Endometrial microvascular endothelial cells (primary cell): ENCODE data around the gene CBL. TPM values are rescaled to one million over a fixed set of nuclear protein-coding genes. Genes with fewer than 3 reads are reported as not detected.
"Not testable (repeated sequence)": the region's sequence is repeated elsewhere in the genome, so short reads cannot be mapped to it uniquely, and the experiment has no call there.

Experiments
- in situ Hi-C: cut with HindIII; loops from 2 replicates; pipeline ENCODE4 v1.10.0; 2017; ENCODE audit warnings: low sequenced_read_pairs, low pct_unique_long_range_greater_than_20kb; ENCODE audit errors: inconsistent ontology term
- total RNA-seq: library from RNA; depleted of rRNA; stranded (reverse); fragments of >200 nt; gene quantifications from one replicate; pipeline ENCODE4 v1.2.3, GENCODE V29; 2015; ENCODE audit errors: inconsistent ontology term

CBL gene
- total RNA-seq, 1 donor from 2014 or later: 20.4 TPM

- in situ Hi-C loops: no loop called here
Measured at GRCh38 chr11:119180729-119181676, 25.1 kb upstream of the CBL start.

DNA sequence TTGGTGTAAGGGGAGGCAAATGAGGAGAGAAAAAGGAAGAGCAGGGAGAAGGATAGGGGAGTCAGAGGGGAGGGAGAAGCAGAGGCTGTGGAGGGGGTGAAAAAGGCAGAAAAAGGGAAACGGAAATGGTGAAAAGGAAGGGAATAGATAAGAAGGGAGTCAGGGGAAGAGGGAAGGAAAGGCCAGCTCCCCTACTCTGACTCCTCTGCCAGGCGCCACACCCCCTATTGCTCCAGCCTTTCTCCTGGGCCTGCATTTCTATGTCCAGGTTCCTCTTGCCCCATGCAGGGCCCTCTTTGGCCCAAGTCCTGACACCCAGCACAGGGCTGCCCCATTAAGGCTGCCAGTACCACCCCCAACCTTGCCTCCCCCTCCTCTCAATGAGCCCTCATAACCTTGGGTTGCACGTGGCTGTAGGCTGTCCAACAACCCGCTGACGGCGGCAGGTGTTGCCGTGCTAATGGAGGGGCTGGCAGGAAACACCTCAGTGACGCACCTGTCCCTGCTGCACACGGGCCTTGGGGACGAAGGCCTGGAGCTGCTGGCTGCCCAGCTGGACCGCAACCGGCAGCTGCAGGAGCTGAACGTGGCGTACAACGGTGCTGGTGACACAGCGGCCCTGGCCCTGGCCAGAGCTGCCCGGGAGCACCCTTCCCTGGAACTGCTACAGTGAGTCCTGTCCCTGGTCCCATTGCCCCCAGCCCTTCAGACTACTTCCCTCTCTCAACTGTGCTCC is 24.3 kb upstream of the CBL start:
- in situ Hi-C loops: no loop called here

GRCh38 chr11:119184399-119184798 is 21.7 kb upstream of the CBL start:
- in situ Hi-C loops: not testable (repeated sequence)

DNA sequence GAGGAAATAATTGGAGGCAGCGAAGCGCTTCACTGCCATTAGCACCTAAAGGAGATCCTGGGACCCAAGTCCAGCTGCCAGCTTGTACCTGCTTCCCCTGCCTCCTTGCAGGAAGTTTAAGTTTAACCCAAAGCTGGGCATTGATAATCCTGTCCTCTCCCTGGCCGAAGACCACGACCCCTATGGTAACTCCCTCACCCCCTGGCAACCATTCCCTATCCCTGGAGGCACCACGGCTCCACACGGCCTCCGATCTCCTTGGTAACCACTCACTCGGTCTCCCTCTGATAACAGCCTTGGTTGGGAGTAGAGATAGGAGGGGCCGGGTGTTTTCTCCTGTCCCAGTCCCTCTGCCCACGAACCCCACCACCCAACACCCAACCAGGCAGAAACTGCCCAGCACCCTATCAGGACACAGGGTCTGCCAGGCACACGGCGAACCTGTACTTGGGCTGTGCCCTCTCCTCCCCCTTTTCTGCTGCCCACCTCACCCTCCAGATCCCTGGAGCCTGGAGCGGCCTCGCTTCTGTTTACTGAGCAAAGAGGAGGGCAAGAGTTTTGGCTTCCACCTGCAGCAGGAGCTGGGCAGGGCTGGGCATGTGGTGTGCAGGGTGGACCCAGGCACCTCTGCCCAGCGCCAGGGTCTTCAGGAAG is 20.0 kb upstream of the CBL start:
- in situ Hi-C loops: no loop called here

DNA sequence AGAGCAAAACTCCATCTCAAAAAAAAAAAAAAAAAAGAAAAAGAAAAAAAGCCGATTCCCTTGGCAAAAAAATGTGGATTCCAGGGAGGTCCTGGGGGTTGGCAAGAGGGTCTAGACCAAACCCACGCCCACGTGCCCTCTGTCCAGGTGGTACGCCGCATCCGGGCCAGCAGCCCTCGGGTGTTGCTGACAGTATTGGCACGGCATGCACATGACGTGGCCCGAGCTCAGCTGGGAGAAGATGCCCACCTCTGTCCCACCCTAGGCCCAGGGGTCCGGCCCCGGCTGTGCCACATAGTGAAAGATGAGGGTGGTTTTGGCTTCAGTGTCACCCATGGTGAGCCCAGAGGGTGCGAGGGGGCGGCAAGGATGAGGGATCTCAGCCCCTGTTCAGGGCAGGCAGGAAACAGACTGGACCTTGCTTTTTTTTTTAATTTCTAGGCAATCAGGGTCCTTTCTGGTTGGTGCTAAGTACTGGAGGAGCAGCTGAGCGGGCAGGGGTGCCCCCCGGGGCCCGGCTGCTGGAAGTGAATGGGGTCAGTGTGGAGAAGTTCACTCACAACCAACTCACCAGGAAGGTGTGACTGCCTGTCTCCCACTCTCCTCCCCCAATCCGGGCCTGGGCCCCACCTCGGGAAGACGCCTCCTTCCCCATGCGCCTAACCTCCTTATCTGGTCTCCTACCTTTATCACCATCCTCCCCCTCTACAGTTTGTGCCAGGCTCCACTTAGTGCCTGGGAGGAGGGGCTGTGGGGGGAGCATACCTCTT is 18.8 kb upstream of the CBL start:
- in situ Hi-C loops: no loop called here

- in situ Hi-C loops: no loop called here
Measured at GRCh38 chr11:119188067-119188466, 18.1 kb upstream of the CBL start.

GRCh38 chr11:119188887-119189286 is 17.3 kb upstream of the CBL start:
- in situ Hi-C loops: no loop called here

DNA sequence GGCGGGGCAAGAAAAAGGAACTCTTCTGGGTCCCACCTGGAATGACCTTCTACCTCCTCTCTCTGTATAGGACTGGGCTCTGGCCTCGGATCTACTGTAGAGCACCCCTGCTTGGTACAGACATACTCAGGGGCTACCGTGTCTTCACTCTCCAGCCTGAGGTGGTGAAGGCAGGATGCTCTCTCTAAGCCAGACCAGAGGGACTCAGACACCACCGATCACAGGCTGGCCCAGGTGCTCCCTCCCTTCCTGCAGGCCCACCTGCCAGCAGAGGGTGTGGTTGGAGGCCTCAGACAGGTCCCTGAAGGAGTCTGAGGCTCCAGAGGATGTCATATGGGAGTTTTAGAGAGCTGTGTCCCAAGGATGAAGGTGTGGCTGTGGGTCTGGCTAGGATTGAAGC is 16.7 kb upstream of the CBL start:
- in situ Hi-C loops: no loop called here

- in situ Hi-C loops: no loop called here
Measured at GRCh38 chr11:119190531-119190930, 15.6 kb upstream of the CBL start.

GRCh38 chr11:119191265-119191664 is 14.9 kb upstream of the CBL start:
- in situ Hi-C loops: not testable (repeated sequence)

- in situ Hi-C loops: no loop called here
Measured at GRCh38 chr11:119192111-119192510, 14.0 kb upstream of the CBL start.

- in situ Hi-C loops: no loop called here
Measured at GRCh38 chr11:119193001-119193400, 13.1 kb upstream of the CBL start.

GRCh38 chr11:119193626-119194025 is 12.5 kb upstream of the CBL start:
- in situ Hi-C loops: no loop called here

GRCh38 chr11:119194811-119195440 is 11.2 kb upstream of the CBL start:
- in situ Hi-C loops: no loop called here

GRCh38 chr11:119195680-119196079 is 10.5 kb upstream of the CBL start:
- in situ Hi-C loops: no loop called here

GRCh38 chr11:119196833-119197483 is 9.2 kb upstream of the CBL start:
- in situ Hi-C loops: no loop called here

DNA sequence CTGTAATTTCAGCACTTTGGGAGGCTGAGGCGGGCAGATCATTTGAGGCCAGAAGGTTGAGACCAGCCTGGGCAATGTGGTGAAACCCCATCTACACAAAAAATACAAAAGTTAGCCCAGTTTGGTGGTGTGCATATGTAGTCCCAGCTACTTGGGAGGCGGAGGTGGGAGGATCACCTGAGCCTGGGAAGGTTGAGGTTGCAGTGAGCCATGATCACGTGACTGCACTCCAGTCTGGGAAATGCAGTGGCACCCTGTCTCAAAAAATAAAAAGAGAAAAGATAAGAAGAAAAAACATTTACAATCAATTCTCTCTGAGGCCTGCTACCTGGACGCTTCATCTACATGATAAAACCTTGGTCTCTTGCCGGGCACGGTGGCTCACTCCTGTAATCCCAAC is 7.2 kb upstream of the CBL start:
- in situ Hi-C loops: no loop called here

- in situ Hi-C loops: not testable (repeated sequence)
Measured at GRCh38 chr11:119201236-119201635, 4.9 kb upstream of the CBL start.
